HUES48 (cell line): ENCODE measurements around the gene TGFBR3.

ENCODE experiments used
- H3K27ac ChIP-seq: one replicate; pipeline ENCODE4 v1.7.0; 2013; ENCODE audit warnings: low read depth, low read length, inconsistent platforms
- H3K27me3 ChIP-seq: 2 replicates; pipeline ENCODE4 v1.6.1; 2013; ENCODE audit warnings: mild to moderate bottlenecking, low read length; ENCODE audit not compliant: control insufficient read depth, insufficient read depth
- H3K36me3 ChIP-seq: 2 replicates; pipeline ENCODE4 v1.6.1; 2013; ENCODE audit warnings: low read length; ENCODE audit not compliant: control insufficient read depth, insufficient read depth
- H3K4me1 ChIP-seq: 2 replicates; pipeline ENCODE4 v1.6.1; 2013; ENCODE audit warnings: mild to moderate bottlenecking, low read length; ENCODE audit not compliant: control insufficient read depth, insufficient read depth
- H3K4me3 ChIP-seq: 2 replicates; pipeline ENCODE4 v1.5.1; 2013; ENCODE audit warnings: mild to moderate bottlenecking, low read depth, low read length
- H3K9ac ChIP-seq: 2 replicates; pipeline ENCODE4 v1.6.1; 2013; ENCODE audit warnings: mild to moderate bottlenecking, low read depth, low read length, moderate library complexity
- H3K9me3 ChIP-seq: 2 replicates; pipeline ENCODE4 v1.6.1; 2013; ENCODE audit warnings: low read length; ENCODE audit not compliant: control insufficient read depth, insufficient read depth

Gene TGFBR3

GRCh38 chr1:91806769-91807700 lies 78.9 kb downstream of the TGFBR3 start:
- Histone ChIP-seq H3K36me3 (no peaks in the 10 kb centered on the region), H3K4me1 (peaks cover 8% of the 10 kb centered on the region), H3K27ac (no peak overlapping the region), H3K9me3 (no peaks in the 10 kb centered on the region), H3K27me3 (no peaks in the 10 kb centered on the region), H3K4me3 (no peak overlapping the region), H3K9ac (no peak overlapping the region)

GRCh38 chr1:91806181-91806768 lies 79.7 kb downstream of the TGFBR3 start:
- no peaks in the 10 kb centered on the region for H3K36me3 ChIP-seq
- H3K4me3 ChIP-seq = no peak overlapping the region
- H3K9ac ChIP-seq = no peak overlapping the region
- H3K4me1 ChIP-seq = peaks cover 2% of the 10 kb centered on the region
- no peaks in the 10 kb centered on the region for H3K27me3 ChIP-seq
- no peaks in the 10 kb centered on the region for H3K9me3 ChIP-seq
- H3K27ac ChIP-seq = no peak overlapping the region

- Histone ChIP-seq H3K9ac (no peak overlapping the region), H3K36me3 (no peaks in the 10 kb centered on the region), H3K9me3 (no peaks in the 10 kb centered on the region), H3K27me3 (no peaks in the 10 kb centered on the region), H3K4me3 (no peak overlapping the region), H3K27ac (no peak overlapping the region), H3K4me1 (peaks cover 2% of the 10 kb centered on the region)
Measured at GRCh38 chr1:91805311-91805801, 80.6 kb downstream of the TGFBR3 start.

- no peaks in the 10 kb centered on the region for H3K27me3 ChIP-seq
- H3K36me3 ChIP-seq = no peaks in the 10 kb centered on the region
- no peak overlapping the region for H3K9ac ChIP-seq
- H3K4me3 ChIP-seq = no peak overlapping the region
- H3K27ac ChIP-seq = no peak overlapping the region
- H3K4me1 ChIP-seq = peaks cover 2% of the 10 kb centered on the region
- no peaks in the 10 kb centered on the region for H3K9me3 ChIP-seq
Measured at GRCh38 chr1:91804546-91805023, 81.4 kb downstream of the TGFBR3 start.

GRCh38 chr1:91803847-91804545 lies 82.0 kb downstream of the TGFBR3 start:
- no peak overlapping the region for H3K27ac ChIP-seq
- H3K4me3 ChIP-seq = no peak overlapping the region
- no peaks in the 10 kb centered on the region for H3K36me3 ChIP-seq
- no peaks in the 10 kb centered on the region for H3K9me3 ChIP-seq
- no peak overlapping the region for H3K9ac ChIP-seq
- no peaks in the 10 kb centered on the region for H3K27me3 ChIP-seq
- peaks cover 2% of the 10 kb centered on the region for H3K4me1 ChIP-seq

- Histone ChIP-seq H3K4me3 (no peak overlapping the region), H3K27ac (no peak overlapping the region), H3K36me3 (no peaks in the 10 kb centered on the region), H3K27me3 (no peaks in the 10 kb centered on the region), H3K9me3 (no peaks in the 10 kb centered on the region), H3K9ac (no peak overlapping the region), H3K4me1 (peaks cover 3% of the 10 kb centered on the region)
Measured at GRCh38 chr1:91803123-91803522, 82.8 kb downstream of the TGFBR3 start.

GRCh38 chr1:91801496-91802115 lies 84.3 kb downstream of the TGFBR3 start:
- H3K9me3 ChIP-seq = no peaks in the 10 kb centered on the region
- no peak overlapping the region for H3K9ac ChIP-seq
- no peak overlapping the region for H3K4me3 ChIP-seq
- no peaks in the 10 kb centered on the region for H3K27me3 ChIP-seq
- no peak overlapping the region for H3K27ac ChIP-seq
- no peaks in the 10 kb centered on the region for H3K36me3 ChIP-seq
- H3K4me1 ChIP-seq = peaks cover 4% of the 10 kb centered on the region; the same call in 1 of the 2 replicates

GRCh38 chr1:91799863-91800262 lies 86.1 kb downstream of the TGFBR3 start:
- no peak overlapping the region for H3K9ac ChIP-seq
- no peaks in the 10 kb centered on the region for H3K27me3 ChIP-seq
- no peaks in the 10 kb centered on the region for H3K36me3 ChIP-seq
- no peak overlapping the region for H3K27ac ChIP-seq
- H3K4me1 ChIP-seq = peaks cover 4% of the 10 kb centered on the region; the same call in 1 of the 2 replicates
- no peak overlapping the region for H3K4me3 ChIP-seq
- H3K9me3 ChIP-seq = no peaks in the 10 kb centered on the region

GRCh38 chr1:91799159-91799558 lies 86.8 kb downstream of the TGFBR3 start:
- 0 out of 2 replicates have a peak, but pooled peaks cover 4% of the 10 kb centered on the region for H3K4me1 ChIP-seq
- H3K36me3 ChIP-seq = no peaks in the 10 kb centered on the region
- H3K27ac ChIP-seq = no peak overlapping the region
- no peaks in the 10 kb centered on the region for H3K9me3 ChIP-seq
- H3K9ac ChIP-seq = no peak overlapping the region
- no peak overlapping the region for H3K4me3 ChIP-seq
- no peaks in the 10 kb centered on the region for H3K27me3 ChIP-seq

- H3K36me3 ChIP-seq = no peaks in the 10 kb centered on the region
- H3K4me1 ChIP-seq = 0 out of 2 replicates have a peak, but pooled peaks cover 4% of the 10 kb centered on the region
Measured at GRCh38 chr1:91798740-91799139, 87.2 kb downstream of the TGFBR3 start.

More at GRCh38 chr1:91798740-91799139, 87.2 kb downstream of the TGFBR3 start:
- Histone ChIP-seq H3K9ac (no peak overlapping the region), H3K27me3 (no peaks in the 10 kb centered on the region), H3K9me3 (no peaks in the 10 kb centered on the region), H3K4me3 (no peak overlapping the region), H3K27ac (no peak overlapping the region)
